IPS-NIHi11 (cell line): ENCODE measurements around the gene CEACAM7.
"Not testable (repeated sequence)": the region's sequence is repeated elsewhere in the genome, so short reads cannot be mapped to it uniquely, and the experiment has no call there.

ENCODE experiments used
- DNase-seq: peaks from one replicate; pipeline ENCODE4 v3.0.0; 2012; ENCODE audit warnings: mixed read lengths, low spot score

CEACAM7 gene

DNA sequence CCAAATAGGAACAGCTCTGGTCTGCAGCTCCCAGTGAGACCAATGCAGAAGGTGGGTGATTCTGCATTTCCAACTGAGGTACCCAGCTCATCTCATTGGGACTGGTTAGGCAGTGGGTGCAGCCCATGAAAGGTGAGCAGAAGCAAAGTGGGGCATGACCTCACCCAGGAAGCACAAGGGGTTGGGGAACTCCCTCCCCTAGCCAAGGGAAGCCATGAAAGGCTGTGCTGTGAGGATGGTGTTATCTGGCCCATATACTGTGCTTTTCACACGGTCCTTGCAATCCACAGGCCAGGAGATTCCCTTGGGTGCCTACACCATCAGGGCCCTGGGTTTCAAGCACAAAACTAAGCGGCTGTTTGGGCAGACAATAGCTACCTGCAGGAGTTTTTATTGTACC lies 31.3 kb downstream of the CEACAM7 start:
- DNase-seq = not testable (repeated sequence)

DNA sequence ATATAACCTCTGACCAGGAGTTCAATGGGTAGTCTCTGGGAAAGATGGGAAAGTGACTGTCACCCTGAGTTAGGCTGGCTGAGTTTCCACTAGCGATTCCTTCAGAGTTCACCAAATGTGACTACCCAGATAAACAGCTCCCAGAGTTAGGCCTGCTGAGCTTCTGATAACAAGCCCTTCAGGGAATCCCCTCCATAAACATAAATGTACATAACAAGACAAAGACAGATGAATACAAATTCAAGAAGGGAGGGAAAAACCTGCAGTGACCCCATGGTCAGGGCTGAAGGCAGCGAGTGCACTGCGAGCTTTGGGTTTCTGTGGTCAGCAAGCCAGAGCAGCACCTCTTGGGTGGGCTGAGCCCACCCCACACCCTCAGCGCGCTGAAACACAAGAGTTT lies 35.8 kb downstream of the CEACAM7 start:
- DNase-seq = no peak

DNA sequence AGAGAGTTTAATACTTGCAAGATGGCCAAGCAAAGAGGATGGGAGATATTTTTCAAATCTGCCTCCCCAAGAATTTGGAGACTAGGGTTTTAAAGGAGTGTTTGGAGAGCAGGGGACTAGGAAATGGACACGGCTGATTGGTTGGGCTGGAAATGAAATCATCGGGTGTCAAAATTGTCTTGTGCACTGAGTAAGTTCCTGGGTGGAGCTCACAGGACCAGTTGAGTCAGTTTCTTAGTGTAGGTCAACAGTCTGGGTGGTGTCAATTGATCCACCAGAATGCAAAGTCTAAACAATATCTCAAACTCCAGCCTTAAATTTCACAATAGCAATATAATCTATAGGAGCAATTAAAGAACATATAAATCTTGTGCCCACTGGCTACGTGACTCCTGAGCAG lies 38.2 kb downstream of the CEACAM7 start:
- no peak for DNase-seq

DNA sequence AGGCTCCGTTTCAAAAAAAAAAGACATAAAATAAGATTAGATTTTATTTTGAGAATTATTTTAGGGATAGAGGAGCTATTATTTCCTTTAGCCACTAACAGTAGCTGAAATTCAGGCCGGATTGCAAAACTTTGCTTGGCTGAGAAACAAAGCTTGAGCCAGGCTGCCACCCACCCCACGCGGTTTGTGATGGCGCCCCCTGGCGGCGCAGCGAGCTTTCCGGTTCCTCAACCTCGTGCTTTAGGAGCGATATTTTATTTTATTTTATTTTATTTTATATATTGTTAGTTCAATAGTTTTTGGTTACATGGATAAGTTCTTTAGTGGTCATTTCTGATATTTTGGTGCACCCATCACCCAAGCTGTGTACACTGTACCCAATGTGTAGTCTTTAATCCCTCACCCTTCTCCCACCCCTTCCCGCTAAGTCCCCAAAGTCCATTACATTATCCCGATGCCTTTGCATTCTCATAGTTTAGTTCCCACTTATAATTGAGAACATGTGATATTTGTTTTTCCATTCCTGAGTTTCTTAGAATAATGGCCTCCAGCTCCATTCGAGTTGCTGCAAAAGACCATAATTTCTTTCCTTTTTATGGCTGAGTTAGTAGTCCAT lies 41.4 kb downstream of the CEACAM7 start:
- DNase-seq = peak; percentile 44

DNA sequence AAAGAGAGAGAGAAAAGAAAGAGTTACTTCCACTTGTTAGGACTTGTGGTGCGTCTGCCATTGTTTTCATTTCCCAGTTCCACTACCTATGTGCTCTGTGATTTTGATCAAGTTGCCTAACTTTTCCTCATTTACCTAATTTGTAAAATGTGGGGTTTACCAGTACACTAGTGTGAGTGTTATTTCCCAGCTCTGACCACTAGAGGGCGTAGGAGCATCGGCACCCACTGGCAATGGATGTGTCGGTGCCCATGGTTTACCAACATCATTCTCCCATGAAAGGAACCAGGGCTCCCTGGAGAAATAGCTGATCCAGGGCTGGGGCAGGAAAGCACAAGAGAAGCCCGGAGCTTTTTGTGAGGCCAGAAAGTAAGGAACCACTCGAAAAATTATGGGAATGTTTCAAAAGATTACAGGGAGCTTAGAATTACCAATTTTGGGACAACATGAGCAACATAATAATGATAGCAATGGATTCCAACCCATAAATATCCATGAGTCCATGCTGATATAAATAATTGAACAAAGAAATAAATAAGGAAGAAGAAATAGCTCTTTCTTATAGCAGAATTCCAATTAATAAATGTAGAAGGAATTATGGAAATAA lies 46.1 kb downstream of the CEACAM7 start:
- DNase-seq = peak; percentile 80

DNA sequence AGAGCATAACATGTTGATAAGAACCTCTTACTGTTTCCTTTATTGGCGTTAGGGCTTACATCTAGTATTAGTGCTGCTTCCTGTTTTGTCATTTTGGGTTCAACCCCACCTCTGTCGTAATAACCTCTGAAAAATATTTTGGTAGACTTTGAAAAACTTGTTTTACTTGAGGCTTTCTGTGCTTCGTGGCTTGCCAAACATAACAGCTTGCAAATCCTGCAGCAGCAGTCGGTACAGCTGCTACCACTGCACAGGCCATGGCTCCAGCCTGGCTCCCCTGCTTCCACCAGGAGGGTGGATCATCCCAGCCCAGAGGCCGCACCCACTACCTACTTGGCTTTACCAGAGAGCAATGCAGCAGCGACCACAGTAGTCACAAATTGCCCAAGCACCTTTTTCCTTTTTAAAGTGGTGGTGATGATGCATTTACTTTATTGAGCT lies 49.4 kb downstream of the CEACAM7 start:
- DNase-seq = no peak

DNA sequence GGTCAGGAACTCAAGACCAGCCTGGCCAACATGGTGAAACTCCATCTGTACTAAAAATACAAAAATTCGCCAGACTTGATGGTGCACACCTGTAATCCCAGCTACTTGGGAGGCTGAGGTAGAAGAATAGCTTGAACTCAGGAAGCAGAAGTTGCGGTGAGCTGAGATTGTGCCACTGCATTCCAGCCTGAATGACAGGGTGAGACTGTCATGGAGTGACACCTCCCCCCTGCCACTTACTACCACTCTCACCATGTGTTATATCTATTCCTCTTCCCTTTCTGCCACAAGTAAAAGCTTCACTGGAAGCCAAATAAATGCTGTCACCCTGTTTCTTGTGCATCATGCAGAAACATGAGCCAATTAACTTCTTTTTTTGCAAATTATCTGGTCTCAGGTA lies 50.6 kb downstream of the CEACAM7 start:
- no peak for DNase-seq

DNA sequence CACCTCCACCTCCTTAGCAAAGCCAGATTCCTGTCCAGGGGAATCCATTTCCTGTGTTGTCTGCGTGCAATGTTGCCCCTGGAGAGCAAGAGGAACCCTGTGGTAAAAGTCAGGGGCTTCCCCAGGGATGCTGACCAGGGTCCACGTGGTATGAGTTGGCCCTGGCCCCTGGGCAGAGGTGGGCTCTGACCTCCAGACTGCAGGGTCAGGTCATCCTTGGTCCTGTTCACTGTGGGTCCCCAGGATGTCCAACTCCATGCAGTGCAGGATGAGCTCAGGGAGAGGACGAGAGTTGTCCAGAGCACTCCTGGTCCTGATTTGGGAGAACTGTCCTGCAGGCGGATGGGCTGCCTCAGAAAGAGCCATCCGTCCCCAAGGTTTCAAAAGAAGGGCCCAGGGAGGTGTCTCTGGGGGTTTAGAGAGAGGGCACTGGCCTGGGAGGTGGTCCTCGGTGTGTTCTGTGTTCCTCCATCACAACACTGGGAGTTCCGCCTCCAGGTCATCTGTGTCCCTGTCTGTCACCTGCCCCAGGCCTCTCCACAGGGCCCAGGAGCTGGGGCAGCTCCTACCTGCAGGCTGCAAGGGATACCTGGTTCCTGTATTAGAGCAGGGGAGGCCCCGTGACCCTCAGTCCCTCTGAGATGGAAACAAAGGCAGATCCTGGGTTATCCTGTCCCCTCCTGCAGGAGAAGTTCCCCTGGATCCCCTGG lies 59.9 kb downstream of the CEACAM7 start:
- no peak for DNase-seq

DNA sequence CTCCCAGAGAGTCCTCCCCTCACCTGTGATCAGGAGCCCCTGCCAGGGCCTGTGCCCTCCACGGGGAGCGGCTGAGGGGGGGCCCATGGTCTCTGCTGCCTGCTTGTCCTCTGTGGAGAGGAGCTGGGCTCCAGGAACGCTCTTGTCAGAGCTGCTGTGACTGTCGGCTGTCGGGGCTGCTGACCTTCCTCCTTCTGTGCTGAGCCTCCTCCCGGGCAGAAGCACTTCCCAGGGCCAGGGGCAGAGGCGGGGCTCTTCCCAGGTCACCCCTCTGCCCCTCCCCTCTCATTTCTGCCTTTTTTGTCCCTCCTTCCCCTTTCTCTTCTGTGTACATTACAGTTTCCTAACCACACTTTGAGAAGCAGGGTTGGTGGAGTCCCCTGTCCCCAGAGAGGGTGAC lies 61.2 kb downstream of the CEACAM7 start, which contains the start of gene CEACAM4:
TSS of gene CEACAM4 (minus strand) at position 198 of the 400 bp plus-strand sequence. CDS start at position 87, 111 bp downstream.
- no peak for DNase-seq

DNA sequence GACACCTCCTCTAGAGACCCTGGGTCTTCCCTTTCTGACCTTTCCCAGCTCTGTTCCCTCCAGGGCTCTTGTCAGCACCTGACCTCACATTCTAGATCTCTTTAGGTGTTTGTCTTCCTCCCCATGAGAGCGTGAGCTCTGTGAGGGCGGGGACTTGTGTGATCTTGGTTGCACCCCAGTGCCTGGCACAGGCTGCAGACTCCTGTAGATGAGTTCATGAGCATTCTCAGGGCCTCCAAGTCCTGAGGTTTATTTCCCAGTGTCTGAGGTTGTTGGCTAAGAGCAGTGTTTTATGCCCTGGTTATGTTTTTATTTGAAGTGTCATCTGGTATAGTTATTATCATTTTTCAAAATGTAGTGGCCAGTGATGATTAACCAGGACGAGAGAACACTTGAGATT lies 61.8 kb downstream of the CEACAM7 start:
- no peak for DNase-seq

DNA sequence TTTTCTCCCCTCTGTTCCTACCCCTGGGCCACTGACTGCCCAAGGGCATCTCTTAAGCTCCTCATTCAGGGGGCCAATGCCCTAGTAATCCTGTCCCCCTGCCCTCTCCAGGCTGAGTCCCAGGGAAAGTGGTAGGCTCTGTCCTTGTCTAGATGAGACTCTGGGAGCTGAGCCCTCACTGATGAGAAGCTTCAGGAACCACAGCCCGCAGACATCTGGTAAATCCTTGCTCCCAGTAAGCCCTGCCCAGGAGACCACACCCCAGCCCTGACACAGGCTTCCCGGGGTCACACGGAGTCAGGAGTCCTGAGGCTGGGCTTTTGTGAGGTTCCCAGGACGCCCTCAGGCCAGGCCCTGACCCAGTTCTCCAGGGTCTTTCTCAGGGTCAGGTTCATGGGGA lies 63.1 kb downstream of the CEACAM7 start:
- DNase-seq = no peak

DNA sequence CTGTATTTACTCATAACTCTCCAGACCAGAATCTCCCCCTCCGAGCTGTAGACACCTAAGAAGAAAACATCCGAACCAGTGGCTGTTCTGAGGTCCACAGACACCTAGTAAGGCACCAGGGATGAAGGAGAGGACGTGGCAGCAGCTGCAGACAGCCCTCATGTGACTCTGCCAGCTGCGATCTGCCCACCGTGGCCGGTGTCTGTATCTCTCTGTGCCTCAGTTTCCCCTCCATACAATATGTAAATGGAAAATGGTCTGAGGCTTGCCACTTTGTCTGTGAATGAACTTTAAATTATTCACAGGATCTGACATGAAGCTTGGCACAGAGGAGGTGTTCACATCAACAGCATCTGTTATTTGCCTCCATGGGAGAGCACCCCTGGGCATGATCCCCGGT lies 63.6 kb downstream of the CEACAM7 start:
- DNase-seq = no peak

DNA sequence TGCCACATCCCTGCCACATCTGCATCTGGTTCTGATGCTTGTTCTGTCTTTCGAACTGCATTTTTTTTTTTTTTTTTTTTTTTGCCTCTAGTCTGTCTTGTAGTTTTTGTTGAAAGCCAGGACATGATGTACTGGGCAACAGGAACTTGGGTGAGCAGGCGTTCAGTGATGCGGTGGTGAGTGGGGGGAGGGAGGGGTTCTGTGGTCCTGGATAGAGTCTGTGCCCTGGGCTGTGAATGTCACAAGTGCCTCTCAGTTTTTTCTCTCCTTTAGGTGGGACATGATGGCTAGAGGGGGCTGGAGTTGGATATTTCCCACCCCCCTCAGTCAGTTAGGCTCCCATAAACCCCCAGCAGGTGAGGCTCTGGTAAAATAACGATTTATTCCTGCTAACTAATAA lies 64.7 kb downstream of the CEACAM7 start:
- DNase-seq = no peak
